HEK293T (cell line): ENCODE measurements around the gene HOMER2.

Experiments used
- CTCF ChIA-PET: fragments of 350-600 bp; formaldehyde crosslinking; extraction: SDS; loops from one replicate; lab custom pipeline; 2021; ENCODE audit warnings: antibody characterized with exemption, inconsistent platforms; lab: Yijun Ruan, JAX
- POLR2A ChIA-PET: fragments of 350-600 bp; formaldehyde crosslinking; extraction: SDS; loops from one replicate; lab custom pipeline; 2020; ENCODE audit warnings: antibody characterized with exemption, inconsistent platforms; lab: Yijun Ruan, JAX
- DNase-seq: peaks from one replicate; pipeline ENCODE4 v3.0.0; 2012; ENCODE audit warnings: mixed read lengths; ENCODE audit errors: extremely low spot score
- ARNT ChIP-seq: fragments of 450-650 bp; IDR thresholded peaks from 2 replicates; pipeline ENCODE4 v1.6.1; 2017; ENCODE audit warnings: mild to moderate bottlenecking
- BHLHE40 ChIP-seq: fragments of 450-650 bp; IDR thresholded peaks from 2 replicates; pipeline ENCODE4 v1.6.1; 2016; ENCODE audit warnings: mild to moderate bottlenecking, moderate library complexity, borderline replicate concordance
- CTBP1 ChIP-seq: fragments of 450-650 bp; IDR thresholded peaks from 2 replicates; pipeline ENCODE4 v1.6.1; 2016; ENCODE audit warnings: borderline replicate concordance
- ELF4 ChIP-seq: fragments of 450-650 bp; IDR thresholded peaks from 2 replicates; pipeline ENCODE4 v1.6.1; 2017; ENCODE audit warnings: antibody characterized with exemption
- FOXA1 ChIP-seq: fragments of 450-650 bp; IDR thresholded peaks from 2 replicates; pipeline ENCODE4 v1.6.1; 2016; ENCODE audit warnings: mild to moderate bottlenecking
- FOXK2 ChIP-seq: fragments of 450-650 bp; IDR thresholded peaks from 2 replicates; pipeline ENCODE4 v1.6.1; 2016; ENCODE audit warnings: mild to moderate bottlenecking
- FOXM1 ChIP-seq: fragments of 450-650 bp; IDR thresholded peaks from 2 replicates; pipeline ENCODE4 v1.6.1; 2017; ENCODE audit warnings: mild to moderate bottlenecking, borderline replicate concordance
- HDGF ChIP-seq: fragments of 450-650 bp; IDR thresholded peaks from 2 replicates; pipeline ENCODE4 v1.6.1; 2017; ENCODE audit warnings: antibody characterized with exemption, borderline replicate concordance
- L3MBTL2 ChIP-seq: fragments of 450-650 bp; conservative IDR thresholded peaks from 2 replicates; pipeline ENCODE4 v1.6.1; 2016; ENCODE audit warnings: mild to moderate bottlenecking
- LEF1 ChIP-seq: fragments of 450-650 bp; IDR thresholded peaks from 2 replicates; pipeline ENCODE4 v1.6.1; 2017; ENCODE audit warnings: mild to moderate bottlenecking, borderline replicate concordance
- NFRKB ChIP-seq: fragments of 450-650 bp; IDR thresholded peaks from 2 replicates; pipeline ENCODE4 v1.6.1; 2016; ENCODE audit warnings: mild to moderate bottlenecking, moderate library complexity
- SP1 ChIP-seq: fragments of 450-650 bp; IDR thresholded peaks from 2 replicates; pipeline ENCODE4 v1.6.1; 2017
- SUZ12 ChIP-seq: fragments of 450-650 bp; IDR thresholded peaks from 2 replicates; pipeline ENCODE4 v1.6.1; 2016; ENCODE audit warnings: mild to moderate bottlenecking
- TARDBP ChIP-seq: fragments of 450-650 bp; IDR thresholded peaks from 2 replicates; pipeline ENCODE4 v1.6.1; 2016
- ZNF384 ChIP-seq: fragments of 450-650 bp; IDR thresholded peaks from 2 replicates; pipeline ENCODE4 v1.6.1; 2016
- TF ChIP-seq, protein P1 (sequence below): fragments of 450-650 bp; IDR thresholded peaks from 2 replicates; pipeline ENCODE4 v1.6.1; 2016

Gene HOMER2

DNA sequence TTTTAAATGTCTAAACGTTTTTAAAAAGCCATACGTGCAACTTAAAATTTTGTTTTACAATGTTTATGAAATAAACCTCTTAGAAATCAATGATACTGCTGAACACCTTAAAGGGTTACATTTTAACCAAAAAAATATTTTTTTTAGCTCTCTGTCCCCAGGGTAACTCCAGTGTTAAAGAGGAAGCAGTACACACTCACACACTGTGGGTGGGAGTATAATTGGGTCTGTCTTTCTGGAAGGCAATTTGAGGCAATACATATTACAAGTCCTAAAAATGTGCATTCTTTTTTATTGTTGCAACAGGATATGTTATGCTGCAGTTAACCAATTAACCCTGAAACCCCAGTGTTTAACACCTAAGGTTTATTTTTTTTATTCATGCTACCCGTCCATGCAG is 109.0 kb downstream of the HOMER2 start:
- TF ChIP-seq HDGF (no peak), CTBP1 (no peak), ZNF384 (no peak), FOXA1 (no peak), TARDBP (no peak), FOXK2 (no peak), FOXM1 (no peak), L3MBTL2 (no peak), SP1 (no peak), SUZ12 (no peak), ELF4 (no peak), BHLHE40 (no peak), NFRKB (no peak), LEF1 (no peak), ARNT (no peak)
- TF ChIP-seq, protein P1, sequence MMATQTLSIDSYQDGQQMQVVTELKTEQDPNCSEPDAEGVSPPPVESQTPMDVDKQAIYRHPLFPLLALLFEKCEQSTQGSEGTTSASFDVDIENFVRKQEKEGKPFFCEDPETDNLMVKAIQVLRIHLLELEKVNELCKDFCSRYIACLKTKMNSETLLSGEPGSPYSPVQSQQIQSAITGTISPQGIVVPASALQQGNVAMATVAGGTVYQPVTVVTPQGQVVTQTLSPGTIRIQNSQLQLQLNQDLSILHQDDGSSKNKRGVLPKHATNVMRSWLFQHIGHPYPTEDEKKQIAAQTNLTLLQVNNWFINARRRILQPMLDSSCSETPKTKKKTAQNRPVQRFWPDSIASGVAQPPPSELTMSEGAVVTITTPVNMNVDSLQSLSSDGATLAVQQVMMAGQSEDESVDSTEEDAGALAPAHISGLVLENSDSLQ: no peak
- DNase-seq: no peak
- POLR2A ChIA-PET: no interaction called here
- CTCF ChIA-PET: no interaction called here

DNA sequence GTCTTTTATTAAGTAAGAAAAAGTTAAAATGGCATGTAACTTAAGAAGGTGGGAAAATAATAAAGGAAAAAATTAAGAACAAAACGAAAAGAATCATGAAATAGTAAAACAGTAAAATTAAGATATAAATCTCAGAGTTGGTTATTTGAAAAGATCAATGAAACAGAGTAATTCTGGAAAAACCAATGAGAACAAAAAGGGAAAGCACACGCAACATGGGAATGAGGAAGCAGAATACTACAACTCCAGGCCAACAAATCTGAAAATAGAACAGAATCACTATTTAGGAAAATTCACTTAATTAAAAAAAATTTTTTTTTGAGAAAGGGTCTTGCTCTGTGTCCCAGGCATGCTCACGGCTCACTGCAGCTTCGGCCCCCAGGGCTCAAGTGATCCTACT is 112.4 kb downstream of the HOMER2 start:
- TF ChIP-seq SP1 (no peak), ZNF384 (no peak), L3MBTL2 (no peak), FOXM1 (no peak), LEF1 (no peak), CTBP1 (no peak)
- ChIA-PET POLR2A (no interaction called here), CTCF (no interaction called here)
- DNase-seq: no peak

- POLR2A ChIA-PET: interaction anchor here (0.7 kb wide), 1 partner anchor 172 kb away, joined by 3 read pairs; no protein-coding TSS in a partner anchor
- no peak for DNase-seq
- TF ChIP-seq NFRKB (no peak), HDGF (no peak), L3MBTL2 (no peak), ZNF384 (no peak), LEF1 (no peak), FOXM1 (no peak), CTBP1 (no peak), FOXA1 (no peak), ELF4 (no peak), SP1 (no peak), SUZ12 (no peak), ARNT (no peak), BHLHE40 (no peak), FOXK2 (no peak)
- TF ChIP-seq, protein P1: no peak
- CTCF ChIA-PET: interaction anchor here (0.5 kb wide), 1 partner anchor 9 kb away, joined by 3 read pairs; no protein-coding TSS in a partner anchor
These were observed 113.4 kb downstream of the HOMER2 start for GRCh38 chr15:82839136-82839535.

DNA sequence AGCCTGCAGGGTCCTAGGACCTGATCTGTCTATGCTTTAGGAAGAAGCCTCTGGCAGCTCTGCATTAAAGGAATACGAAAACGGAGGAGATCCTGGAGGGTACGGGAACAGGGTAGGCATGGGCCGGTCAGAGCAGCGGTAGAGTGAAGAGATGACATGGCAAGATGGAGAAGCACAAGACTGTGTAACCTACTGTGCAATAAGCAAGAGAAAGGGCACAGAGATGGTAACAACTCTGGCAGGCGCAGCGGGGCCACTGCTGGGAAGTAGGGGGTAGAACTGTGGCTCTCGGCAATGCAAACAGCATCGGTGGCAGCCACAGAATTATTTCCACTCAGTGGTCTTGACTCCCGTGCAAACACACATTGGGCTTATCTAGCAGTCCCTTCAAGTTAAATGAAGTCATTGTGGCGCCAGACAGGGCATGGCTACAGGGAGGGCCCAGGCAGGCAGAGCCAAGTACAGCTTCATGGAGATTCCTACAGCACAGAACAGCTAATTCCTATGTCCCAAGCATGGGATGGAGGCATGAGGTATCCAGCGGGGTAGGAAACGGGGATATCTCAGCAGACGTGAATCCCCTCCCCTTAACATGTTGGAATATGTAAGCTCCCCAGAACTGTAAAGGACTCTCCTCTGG is 114.3 kb downstream of the HOMER2 start:
- POLR2A ChIA-PET: interaction anchor here (0.7 kb wide), 1 partner anchor 173 kb away, joined by 3 read pairs; no protein-coding TSS in a partner anchor
- CTCF ChIA-PET: interaction anchor here (0.5 kb wide), 1 partner anchor 9 kb away, joined by 3 read pairs; no protein-coding TSS in a partner anchor
- TF ChIP-seq, protein P1: no peak
- TF ChIP-seq LEF1 (no peak), SP1 (no peak), TARDBP (no peak), NFRKB (no peak), FOXM1 (no peak), L3MBTL2 (no peak)
- DNase-seq: no peak

- ChIA-PET POLR2A (no interaction called here), CTCF (no interaction called here)
- TF ChIP-seq, protein P1: no peak
- TF ChIP-seq CTBP1 (no peak), L3MBTL2 (no peak), TARDBP (no peak), FOXA1 (no peak), ARNT (no peak), ZNF384 (no peak), ELF4 (no peak), FOXK2 (no peak), BHLHE40 (no peak)
- no peak for DNase-seq
These were observed 117.1 kb downstream of the HOMER2 start for GRCh38 chr15:82835391-82835917.

GRCh38 chr15:82833362-82833682 is 119.2 kb downstream of the HOMER2 start:
- ChIA-PET CTCF (interaction anchor here (0.7 kb wide), 1 partner anchor 153 kb away, joined by 3 read pairs; the partner anchor contains the start of gene RAMAC), POLR2A (interaction anchor here (1.9 kb wide), 1 partner anchor 83 kb away, joined by 8 read pairs; no protein-coding TSS in a partner anchor)
- no peak for DNase-seq
- TF ChIP-seq CTBP1: no peak
- TF ChIP-seq BHLHE40: no peak
- no peak for TF ChIP-seq HDGF
- no peak for TF ChIP-seq ELF4
- no peak for TF ChIP-seq FOXM1
- TF ChIP-seq NFRKB: no peak
- no peak for TF ChIP-seq SUZ12
- no peak for TF ChIP-seq L3MBTL2
- TF ChIP-seq LEF1: no peak
- no peak for TF ChIP-seq ARNT
